GM18505 (cell line): ENCODE data around the gene ANKMY2.
"Not testable (repeated sequence)": the region's sequence is repeated elsewhere in the genome, so short reads cannot be mapped to it uniquely, and the experiment has no call there.

ENCODE experiments used
- ATAC-seq: cut with Tn5 transposase; IDR thresholded peaks from one replicate; pipeline ENCODE4 v1.9.1; 2021; ENCODE audit not compliant: unreplicated experiment
- POLR2A ChIP-seq: IDR thresholded peaks from 4 replicates; pipeline ENCODE4 v1.6.1; 2011; ENCODE audit warnings: borderline replicate concordance; ENCODE audit not compliant: insufficient read depth, insufficient read length; ENCODE audit errors: extremely low read depth

ANKMY2 gene

DNA sequence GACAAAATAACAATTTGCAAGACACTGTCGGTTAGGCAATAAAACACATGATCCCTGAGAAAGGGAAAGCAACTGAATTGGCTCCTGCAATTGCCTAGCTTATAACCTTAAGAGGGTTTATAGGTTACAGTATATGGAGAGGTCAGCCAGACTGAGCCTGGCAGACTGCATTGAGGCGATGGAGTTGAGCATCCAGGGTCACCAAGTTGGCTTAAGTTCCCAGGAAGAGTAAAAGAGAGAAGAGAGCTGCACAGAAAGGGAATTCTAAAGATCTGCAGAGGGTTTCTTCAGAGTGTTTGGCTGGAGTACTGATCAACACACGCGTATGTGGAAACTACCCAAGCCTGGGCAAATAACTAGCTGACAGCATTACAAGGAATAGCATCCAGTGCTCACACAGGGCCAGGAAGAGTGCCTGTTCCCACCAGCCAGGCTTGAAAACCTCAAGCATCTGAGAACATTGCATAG lies 11.2 kb downstream of the ANKMY2 start:
- ATAC-seq = no peak
- no peak for TF ChIP-seq POLR2A

DNA sequence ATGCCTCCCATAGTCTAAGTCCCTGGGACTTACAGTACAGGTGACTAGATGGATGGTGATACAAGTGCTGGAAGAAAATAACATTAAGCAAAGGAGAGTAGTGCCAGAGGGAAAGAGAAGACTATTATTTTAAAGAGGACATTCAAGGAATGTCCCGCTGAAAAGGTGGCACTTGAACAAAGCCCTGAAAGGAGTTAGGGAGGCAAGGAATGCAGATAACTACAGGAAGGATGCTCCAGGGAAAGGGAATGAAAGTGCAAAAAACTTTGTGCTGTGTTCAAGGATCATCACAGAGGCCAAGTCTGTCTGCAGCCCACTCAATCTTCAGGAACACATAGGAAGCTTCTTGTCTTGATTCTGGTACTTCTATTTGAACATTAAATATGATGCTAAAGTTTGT lies 14.9 kb downstream of the ANKMY2 start:
- TF ChIP-seq POLR2A = no peak

DNA sequence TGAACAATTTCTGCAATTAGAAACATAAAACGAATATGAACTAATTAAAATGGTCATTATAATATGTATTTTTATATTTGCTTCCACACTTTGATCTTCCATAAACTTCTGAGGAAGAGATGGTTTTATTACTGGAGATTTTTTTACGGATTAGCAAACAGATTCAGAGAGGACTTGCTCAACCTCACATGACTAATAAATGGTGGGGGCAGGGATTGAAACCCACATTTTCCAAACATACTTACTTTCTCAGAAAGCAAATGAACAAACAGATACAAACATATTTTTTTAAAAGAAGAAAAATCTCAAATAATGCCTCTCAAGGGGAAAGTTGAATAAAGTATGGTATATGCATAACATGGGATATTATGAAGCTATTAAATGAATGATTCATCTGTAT lies 18.3 kb downstream of the ANKMY2 start:
- ATAC-seq = no peak
- no peak for TF ChIP-seq POLR2A

More for the DNA sequence above, 14.9 kb downstream of the ANKMY2 start:
- ATAC-seq = no peak

DNA sequence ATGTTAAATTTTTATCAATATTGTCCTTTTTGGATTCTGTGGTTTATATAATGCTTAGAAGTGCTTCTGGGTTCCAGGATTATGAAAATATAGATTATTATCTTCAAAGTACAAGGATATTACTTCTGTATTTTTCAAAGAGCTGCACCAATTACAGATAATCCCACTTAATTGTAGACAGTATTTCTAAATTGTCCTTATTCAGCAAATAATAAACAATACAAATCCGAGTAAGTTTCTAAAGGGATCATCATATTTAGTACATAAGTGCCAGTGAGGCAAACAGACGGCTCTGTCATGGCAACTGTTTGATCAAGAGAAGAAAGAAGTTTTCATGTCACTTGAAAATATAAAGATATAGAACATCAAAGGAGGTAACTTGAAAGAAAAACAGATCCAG lies 19.2 kb downstream of the ANKMY2 start:
- TF ChIP-seq POLR2A = no peak
- ATAC-seq = no peak

DNA sequence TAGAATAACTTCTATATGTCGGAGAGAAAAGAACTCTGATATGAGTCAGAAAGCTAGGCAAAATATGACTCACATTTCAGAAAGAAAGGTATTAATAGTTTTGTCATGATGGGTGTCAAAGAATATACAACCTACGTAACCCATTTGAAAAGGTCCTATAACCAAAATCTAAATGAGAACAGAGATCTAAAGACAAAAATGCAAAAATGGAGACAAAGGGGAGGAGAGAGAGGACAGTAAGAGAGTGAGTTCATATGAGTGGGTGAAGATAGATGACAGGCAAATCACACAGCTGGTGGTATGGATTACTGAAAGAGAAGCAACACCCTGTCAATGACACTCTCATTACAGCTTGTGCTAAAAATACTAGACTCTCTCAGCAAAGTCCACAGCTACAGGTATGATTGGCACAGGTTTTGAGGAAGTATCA lies 25.6 kb downstream of the ANKMY2 start:
- peak; percentile 97 for ATAC-seq
- no peak for TF ChIP-seq POLR2A

DNA sequence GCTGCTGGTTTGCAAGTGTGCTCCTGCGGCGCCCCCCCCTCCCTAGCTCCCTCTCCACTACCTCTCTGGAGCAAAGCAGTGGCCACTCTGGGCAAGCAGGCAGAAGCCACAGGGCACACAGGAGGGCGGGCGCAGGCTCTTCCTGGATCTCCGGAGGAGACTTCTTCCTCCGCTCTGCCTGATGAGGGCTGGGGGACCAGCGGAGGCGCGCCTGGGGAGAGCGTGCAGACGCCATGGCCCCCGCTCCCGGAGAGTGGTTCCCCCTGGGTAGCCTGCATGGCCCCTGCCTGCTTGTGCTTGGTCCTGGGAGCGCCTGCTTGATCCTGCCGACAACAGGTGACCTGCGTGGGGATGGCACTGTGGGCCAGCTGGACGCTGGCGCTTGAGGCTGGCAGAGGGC lies 29.0 kb downstream of the ANKMY2 start:
- no peak for TF ChIP-seq POLR2A
- ATAC-seq = no peak

DNA sequence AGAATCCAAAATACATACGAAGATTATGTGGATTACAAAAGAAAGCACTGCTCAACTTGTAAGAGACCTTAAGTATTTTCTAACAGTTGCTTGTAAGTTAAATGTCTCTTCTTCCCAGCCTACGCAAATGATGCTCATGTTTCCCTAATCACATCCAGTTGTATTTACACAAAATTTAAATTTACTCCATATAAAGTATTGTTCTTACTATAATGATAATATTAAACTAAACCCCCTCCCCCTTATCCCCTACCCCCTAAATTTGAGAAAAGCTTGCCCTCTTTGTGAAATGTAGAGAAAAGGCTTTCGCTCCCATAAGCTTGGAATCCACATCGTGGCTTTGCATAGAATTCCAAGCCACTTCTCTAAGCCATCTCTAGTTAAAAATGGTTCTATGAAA lies 29.4 kb downstream of the ANKMY2 start:
- ATAC-seq = no peak
- TF ChIP-seq POLR2A = no peak

DNA sequence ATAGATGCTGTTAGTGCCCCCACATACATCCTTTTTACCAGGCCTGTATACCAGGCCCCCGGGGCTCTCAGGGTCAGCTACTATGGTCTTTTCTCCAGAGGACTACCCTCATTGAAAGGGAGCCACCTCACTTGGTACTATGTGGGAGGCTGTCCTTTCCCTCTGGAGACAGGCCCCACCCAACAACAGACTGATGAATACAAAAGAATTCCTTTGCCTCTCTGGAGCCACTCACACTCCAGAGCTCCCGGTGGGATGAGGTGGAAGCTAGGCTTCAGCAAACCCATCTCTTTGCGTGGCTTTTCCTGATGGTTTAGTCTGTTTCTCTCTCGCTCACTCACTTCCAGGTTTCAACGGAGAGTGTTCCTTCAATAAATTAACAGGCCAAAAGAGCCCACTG lies 30.3 kb downstream of the ANKMY2 start:
- ATAC-seq = no peak
- no peak for TF ChIP-seq POLR2A

DNA sequence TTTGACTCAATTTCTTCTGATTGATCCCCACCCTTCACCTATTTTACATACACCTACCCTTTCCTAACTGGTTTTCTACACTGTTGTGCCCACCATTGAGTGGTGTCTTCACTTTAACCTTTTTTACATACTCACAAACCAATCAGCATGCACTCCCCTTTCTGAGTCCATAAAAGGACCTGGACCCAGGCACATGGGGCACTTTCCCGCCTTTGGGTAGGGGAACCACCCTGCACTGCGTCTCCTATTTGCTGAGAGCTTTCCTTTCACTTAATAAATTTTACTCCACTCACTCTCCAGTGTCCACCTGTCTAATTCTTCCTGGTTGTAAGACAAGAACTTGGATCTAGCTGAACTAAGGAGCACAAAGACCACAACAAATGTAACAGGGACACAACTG lies 33.8 kb downstream of the ANKMY2 start:
- no peak for ATAC-seq
- no peak for TF ChIP-seq POLR2A

DNA sequence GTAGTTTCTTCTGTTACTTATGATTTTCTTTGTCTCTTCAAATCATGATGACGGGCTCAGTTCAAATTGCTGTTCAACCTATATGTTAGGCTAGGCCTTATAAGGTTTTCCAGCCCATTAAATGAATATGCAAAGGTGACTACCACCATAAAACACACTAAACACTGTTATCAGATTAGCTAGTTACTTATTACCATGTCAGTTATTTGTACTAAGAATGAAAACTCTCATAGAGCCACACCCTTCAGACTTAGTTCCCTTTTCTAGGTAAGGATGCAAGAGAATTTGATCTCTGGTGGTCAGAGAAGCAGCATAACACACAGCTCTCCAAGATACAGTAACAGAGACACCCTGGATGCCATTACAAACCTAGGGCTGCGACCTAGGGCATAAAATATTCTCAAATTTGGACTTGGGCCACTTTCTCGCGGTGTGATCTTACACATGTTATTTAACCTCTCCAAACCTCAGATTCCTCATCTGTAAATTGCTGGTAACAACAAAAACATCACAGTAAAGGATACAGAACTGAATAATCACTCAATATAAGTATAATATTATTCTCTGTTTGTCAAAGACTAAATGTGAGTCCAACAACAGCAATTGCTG lies 35.6 kb downstream of the ANKMY2 start:
- ATAC-seq = peak; percentile 91
- TF ChIP-seq POLR2A = no peak

DNA sequence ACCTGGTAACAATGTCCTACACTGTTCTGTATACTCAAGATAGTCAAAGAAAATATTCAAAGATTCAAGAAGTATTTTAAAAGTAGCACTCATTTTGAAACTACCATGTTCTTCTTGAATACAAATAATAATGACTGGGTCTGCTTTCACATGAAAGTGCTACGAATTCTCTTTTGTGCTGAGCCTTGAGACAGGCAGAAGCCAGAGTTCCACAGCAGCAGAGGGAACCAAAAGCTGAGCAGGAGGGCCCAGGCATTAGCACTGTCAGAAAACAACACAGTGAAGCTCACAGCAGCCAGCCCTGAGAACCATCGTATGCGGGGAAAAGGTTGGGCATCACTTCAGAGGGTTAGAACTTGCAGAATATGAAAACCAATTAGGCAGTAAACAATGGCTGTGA lies 38.9 kb downstream of the ANKMY2 start:
- ATAC-seq = no peak
- no peak for TF ChIP-seq POLR2A

DNA sequence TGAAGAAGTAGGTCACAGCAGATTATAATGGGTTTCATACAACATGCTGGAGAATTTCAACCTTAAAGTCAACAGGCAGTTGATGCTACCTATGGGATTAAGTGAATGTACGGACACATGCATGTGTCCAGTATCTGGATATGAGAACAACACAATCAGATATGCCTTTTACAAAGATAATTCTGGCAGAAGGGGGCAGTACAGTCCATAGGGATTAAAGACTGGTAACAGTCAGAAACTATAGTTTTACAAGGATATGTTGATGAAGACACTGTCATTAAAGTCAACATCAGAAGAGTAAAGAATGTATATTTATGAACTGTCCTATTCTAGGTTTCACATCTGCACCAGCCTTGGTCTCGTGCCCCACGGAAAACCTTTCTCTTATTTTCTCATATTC lies 41.5 kb downstream of the ANKMY2 start:
- TF ChIP-seq POLR2A = no peak
- ATAC-seq = no peak

DNA sequence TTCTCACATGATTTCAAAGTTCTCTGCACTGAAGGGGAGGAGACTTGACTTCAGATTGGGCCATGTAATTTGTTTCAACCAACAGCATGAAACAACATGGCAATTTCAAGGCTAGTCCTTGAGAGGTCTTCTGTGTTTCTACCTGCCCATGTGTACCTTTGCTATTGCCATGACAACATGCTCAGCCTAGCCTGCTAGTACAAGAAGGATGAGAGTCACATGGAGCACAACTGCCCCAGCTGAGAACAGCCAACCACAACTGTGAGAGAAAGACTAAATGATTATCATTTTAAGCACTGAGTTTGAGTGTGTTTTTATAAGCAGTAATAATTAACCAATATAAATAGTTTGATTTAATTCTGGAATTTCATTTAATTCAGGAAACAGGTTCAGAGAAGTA lies 41.9 kb downstream of the ANKMY2 start:
- TF ChIP-seq POLR2A = no peak
- ATAC-seq = no peak

DNA sequence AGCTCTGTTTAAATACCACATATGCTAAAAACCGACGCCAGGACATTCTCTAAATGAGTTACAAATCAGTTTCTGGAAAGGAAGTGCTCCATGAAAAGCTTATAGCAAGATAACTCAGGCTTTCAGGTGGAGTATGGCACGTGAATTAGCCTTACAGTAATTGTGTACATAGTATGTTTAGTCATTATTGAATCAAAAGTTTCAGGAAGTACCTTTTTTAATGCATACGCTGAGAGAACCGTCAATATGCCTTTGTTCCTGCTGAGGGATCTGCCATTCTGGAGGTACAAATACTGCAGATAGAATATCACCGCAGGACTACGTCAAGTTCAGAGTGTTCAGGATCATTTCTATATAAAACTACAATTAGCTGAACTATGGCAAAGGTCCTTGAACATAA lies 45.7 kb downstream of the ANKMY2 start:
- ATAC-seq = no peak
- TF ChIP-seq POLR2A = no peak

DNA sequence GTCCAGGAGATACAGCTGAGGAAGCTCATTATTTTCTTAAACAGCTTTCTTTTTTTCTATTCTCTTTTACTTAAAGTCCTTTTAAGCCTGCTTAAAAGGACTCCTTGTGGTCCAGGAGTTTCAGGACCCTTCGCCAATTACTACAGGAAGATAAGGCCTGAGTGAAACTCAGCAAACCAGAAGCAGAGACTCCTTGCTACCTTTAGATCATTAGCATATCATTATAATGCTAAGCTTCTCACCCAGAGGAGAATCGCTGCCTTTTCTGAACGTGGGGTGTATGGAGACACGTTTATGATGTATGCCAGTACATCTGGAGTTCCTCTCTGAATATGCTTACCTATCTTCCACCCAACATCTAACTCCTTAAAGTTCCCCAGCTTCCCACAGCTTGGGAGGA lies 47.5 kb downstream of the ANKMY2 start:
- no peak for ATAC-seq
- no peak for TF ChIP-seq POLR2A

DNA sequence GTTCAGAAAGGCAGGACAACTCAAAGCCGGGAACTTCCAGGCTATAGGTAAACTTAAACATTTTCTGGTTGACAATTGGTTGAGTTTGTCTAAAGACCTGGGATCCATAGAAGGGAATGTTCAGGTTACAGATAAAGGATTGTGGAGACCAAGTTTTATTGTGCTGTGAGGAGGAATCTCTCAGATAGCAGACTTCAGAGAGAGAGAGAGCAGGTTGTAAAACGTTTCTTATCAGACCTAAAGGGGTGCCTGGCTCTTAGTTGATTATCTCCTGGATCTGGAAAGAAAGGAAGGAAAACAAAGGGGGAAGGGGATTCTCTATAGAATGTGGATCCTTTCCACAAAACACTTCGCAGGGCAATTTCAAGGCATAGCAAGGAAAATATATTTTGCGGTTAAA lies 50.0 kb downstream of the ANKMY2 start:
- ATAC-seq = not testable (repeated sequence)
